Activated T-cell treated with anti-CD3 and anti-CD28 coated beads, Interleukin-2, amount 50 U/mL, for 1 hour (primary cell): ENCODE data around the gene BMP8A.
A peak's percentile ranks its signal among the peaks of the same experiment; 100 is the strongest.
"Not testable (repeated sequence)": the region's sequence is repeated elsewhere in the genome, so short reads cannot be mapped to it uniquely, and the experiment has no call there.

Experiments
- DNase-seq: peaks from one replicate; pipeline ENCODE4 v3.0.0-alpha.2; 2020

The BMP8A gene, protein sequence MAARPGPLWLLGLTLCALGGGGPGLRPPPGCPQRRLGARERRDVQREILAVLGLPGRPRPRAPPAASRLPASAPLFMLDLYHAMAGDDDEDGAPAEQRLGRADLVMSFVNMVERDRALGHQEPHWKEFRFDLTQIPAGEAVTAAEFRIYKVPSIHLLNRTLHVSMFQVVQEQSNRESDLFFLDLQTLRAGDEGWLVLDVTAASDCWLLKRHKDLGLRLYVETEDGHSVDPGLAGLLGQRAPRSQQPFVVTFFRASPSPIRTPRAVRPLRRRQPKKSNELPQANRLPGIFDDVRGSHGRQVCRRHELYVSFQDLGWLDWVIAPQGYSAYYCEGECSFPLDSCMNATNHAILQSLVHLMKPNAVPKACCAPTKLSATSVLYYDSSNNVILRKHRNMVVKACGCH

DNA sequence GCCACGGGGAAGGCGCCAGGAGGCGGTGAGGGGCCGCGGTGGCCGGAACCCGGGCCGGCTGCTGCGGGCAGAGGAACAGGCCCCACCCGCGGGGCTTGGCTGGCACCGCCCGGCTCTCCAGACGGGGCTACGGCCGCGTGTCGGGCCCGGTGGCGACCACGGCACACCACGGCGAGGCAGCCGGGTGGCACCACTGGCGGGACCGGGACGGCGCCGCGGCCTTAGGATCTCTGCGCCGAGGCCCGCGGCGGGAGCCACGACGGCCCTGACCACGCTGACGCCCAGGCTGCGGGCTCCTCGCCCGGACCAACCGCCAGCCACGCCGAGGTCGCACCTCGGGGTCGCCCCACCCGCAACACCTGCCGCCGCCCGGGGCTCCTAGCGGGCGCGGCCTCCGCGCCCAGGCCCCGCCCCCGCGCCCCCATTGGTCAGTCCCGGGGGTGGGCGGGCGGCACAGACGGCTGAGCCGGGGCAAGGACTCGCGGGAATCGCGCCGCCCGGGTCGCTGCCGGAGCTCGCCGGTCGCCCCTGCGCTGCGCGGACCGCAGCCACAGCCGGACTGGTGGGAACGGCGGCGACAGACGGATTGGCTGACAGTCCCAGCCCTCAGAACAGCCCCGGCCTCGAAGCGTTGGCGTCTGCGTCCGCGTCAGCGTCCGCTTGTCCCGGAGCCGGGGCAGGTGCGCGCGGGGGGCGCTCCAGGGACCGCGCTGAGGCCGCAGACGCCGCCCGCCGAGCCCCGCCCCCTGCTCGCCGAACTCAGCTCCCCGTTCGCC lies at the start of gene BMP8A:
TSS of gene BMP8A (plus strand) at position 491 of the 776 bp plus-strand sequence. CDS start 356 bp downstream, outside the sequence.
- peak; percentile 83 for DNase-seq

DNA sequence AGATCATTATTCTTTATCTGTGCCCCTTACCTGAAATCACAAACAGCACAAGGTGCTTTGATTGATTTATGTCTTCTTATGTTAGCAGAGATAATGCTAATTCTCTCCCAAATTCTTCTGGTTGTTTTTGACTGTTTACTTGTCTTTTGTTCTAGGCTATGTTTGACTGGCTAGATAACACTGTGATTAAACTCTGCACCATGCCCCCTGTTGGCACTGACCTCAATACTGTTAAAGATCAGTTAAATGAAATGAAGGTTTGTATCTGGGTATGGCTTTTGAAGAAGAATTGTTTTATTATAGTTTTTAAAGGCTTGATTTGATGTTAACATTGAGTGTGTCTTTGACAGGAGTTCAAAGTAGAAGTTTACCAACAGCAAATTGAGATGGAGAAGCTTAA lies 49.6 kb upstream of the BMP8A start:
- DNase-seq, result no peak

DNA sequence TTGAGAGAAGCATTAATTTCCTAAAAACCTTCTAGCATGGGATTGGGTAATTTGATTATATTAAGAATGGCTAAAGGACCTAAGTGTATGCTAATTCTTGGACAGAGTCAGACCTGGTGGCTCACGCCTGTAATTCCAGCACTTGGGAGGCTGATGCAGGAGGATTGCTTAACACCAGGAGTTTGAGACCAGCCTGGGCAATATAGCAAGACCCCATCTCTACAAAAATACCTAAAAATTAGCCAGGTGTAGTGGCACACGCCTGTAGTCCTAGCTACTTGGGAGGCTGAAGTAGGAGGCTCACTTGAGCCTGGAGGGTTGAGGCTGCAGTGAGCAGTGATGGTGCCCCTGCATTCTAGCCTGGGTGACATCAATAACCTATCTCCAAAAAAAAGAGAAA lies 45.9 kb upstream of the BMP8A start:
- DNase-seq, result no peak

DNA sequence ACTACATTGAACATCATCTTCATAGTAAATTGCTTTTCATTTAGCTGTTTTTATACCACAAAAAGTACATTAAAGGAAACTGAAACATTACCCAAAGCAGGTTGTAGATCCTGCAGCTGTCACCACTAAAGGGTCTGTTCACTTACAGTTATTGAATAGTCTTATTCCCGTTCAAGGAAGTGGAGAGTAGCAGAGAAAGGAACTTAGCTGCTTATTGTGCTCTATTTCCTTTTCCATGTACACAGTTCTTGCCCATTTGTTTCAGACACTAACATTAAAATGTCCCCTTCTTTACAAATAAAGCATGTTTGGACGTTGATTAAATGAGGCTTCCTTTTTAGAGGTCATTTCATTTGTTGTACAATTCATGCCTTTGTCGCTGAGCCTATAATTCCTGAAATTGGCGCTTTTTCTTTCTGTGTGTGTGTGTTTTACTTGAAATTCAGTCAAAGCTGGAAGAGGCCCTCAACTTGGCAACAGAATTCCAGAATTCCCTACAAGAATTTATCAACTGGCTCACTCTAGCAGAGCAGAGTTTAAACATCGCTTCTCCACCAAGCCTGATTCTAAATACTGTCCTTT lies 44.4 kb upstream of the BMP8A start:
- no peak for DNase-seq

DNA sequence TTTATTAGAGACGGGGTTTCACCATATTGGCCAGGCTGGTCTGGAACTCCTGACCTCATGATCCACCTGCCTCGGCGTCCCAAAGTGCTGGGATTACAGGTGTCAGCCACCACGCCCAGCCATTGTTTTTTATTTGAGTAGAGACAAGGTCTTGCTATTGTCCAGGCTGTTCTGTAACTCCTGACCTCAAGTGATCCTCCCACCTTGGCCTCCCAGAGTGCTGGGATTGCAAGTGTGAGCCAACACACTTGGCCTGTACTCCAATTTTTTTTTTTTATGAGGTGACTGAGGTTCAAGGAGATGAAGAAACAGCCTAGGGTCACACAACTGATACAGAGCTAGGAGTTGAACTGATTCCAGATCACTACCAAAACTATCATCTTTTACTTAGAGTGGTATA lies 41.4 kb upstream of the BMP8A start:
- not testable (repeated sequence) for DNase-seq

DNA sequence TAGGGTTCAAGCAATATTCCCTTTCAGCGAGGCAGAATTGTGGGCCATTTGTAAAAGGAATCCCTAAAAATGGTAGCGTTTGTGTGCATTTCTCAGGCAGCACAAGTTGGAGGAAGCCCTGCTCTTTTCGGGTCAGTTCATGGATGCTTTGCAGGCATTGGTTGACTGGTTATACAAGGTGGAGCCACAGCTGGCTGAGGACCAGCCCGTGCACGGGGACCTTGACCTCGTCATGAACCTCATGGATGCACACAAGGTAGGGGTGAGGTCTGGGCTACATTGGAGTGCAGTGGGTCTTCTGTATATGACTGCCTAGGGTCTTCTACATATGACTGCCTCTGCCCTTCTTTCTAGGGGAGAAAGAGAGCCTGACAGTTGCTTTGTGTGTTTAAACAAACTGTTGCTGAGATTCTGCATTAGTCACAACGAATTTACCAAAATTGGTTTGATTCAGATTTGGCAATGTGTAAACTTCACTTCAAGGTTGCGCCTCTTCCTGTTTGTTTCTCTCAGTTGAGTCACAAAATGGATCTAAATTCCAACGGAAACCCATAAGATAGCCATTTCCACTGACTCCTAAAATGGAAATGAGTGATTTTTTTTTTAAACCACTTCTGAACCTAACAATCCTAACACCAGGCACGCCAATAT lies 40.4 kb upstream of the BMP8A start:
- no peak for DNase-seq

DNA sequence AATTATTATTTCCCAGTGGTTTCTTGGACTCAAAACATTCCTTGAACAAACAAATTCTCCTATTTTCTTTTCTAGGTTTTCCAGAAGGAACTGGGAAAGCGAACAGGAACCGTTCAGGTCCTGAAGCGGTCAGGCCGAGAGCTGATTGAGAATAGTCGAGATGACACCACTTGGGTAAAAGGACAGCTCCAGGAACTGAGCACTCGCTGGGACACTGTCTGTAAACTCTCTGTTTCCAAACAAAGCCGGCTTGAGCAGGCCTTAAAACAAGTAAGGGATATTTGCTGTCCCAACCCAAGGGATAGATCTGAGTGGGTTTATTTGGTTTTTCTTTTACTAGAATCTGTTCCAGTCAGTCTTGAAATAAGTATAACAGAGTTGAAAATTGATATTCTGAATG lies 39.4 kb upstream of the BMP8A start:
- no peak for DNase-seq

DNA sequence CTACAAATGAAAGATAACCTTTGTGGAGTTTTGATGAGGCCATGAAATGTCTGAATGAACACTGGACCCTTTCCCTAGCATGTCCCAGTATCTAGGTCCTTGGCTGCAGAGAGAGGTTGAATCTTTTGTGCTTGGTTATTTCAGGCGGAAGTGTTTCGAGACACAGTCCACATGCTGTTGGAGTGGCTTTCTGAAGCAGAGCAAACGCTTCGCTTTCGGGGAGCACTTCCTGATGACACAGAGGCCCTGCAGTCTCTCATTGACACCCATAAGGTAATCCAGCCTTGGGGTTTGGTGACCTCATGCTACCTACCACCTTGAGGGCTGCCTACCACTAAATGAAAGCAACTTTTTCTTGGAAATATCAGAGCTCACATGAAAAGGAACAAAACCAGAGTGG lies 38.9 kb upstream of the BMP8A start:
- DNase-seq, result no peak

DNA sequence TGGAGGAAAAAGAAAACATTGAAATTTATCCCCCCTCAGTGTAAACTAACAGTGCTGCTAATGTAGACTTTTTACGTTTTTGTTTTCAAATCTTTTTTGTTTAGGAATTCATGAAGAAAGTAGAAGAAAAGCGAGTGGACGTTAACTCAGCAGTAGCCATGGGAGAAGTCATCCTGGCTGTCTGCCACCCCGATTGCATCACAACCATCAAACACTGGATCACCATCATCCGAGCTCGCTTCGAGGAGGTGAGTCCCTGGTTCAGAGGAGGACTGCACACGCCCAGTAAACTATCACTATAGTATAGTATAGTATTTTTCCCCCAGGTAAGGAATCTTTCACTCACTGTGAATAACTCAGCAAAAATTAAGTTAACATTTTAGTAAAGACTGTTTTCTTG lies 37.8 kb upstream of the BMP8A start:
- no peak for DNase-seq

DNA sequence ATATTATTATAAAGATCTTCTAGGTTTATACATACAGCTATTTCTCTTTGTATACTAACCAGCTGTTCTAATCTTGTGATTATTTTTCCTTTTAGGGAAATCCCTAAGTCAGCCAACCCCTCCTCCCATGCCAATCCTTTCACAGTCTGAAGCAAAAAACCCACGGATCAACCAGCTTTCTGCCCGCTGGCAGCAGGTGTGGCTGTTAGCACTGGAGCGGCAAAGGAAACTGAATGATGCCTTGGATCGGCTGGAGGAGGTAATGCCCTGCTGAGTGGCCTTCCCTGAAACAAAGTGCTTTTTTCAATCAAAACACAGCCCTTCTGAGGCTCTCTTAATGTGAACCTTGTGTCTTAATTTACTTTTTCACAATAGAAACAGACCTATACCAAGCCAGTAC lies 32.4 kb upstream of the BMP8A start:
- no peak for DNase-seq

DNA sequence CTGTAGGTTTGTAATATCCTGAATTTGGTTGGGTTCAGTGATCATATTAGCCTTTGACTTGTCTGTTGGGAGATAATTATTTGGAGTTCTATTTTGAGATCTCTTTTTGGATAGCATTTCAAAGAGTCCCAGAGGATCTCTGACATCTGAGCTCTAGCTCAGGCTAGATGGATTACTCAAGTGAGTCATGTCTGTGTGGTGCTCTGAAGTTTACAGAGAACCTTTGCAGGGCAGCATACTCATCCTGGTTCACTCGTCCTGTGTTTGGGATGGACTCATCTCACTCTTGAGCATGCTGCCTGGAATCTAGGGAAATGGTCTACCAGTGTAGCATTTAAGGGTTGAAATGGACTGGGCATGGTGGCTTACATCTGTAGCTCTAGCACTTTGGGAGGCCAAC lies 29.4 kb upstream of the BMP8A start:
- no peak for DNase-seq

DNA sequence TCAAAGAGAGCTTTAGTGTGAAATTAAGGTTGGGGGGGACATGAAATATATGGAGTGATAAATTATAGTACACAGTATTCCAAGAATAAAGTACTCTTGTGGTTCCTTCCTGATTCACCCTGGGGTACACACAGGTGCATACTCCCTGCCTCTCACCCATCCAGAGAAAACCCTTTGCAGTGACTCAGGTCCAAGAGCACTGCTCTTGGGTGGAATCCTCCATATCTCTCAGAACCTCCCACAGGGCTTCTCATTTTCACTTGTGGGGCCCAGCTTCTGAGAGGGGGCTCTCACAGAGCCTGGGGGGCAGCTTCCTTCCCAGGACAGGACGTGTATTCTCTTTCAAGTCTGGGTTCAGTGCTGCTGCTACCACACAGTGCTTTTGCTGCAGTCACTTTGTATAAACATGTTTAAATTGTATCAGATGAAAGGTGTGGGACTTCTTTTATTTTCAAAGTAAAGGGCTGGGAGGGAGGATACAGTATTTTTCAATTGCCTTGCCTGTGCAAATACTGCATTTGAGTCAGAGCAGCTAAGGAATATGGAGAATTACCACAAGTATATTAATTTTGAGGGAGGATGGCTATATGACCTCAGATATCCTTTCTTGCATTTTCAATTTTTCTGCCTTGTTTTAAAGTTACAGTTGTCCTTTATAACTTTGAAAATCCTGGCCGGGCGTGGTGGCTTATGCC lies 24.9 kb upstream of the BMP8A start:
- DNase-seq, result no peak

DNA sequence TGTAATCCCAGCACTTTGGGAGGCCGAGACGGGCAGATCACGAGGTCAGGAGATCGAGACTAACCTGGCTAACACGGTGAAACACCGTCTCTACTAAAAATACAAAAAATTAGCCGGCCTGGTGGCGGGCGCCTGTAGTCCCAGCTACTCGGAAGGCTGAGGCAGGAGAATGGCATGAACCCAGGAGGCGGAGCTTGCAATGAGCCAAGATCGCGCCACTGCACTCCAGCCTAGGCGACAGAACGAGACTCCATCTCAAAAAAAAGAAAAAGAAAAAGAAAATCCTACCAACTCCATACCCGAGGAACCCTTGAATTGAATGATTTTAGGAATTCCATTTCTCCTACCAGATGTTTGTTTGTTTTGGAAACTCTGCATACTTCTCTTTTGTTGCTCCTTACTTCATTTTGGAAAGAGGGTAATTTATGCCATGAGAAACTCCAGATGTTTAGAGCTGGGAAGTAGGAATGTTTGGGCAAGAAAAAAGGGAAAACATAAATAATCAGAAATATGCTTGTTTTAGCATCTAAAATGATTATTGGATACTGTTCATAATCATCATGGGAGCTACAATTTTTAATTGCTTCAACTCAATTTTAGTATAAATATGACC lies 24.2 kb upstream of the BMP8A start:
- DNase-seq, result not testable (repeated sequence)

DNA sequence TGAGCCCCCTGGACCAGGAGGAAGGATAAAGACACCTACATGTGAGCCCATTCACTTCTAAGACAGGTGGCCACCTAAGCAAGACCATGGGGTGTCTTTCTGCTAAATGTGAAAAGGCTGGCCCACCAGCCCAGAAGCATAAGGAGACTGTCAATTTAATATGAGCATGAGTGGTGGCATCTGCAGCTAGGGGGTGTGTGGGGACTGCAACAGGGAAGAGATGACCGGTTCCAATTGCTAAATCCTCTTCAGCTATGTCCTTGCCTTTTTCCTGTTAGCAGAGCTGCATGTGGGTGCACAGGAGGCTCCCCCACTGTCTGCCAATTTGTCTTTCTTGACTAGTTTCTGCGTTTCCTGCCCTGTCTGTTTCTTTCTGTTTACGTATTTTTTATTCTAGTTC lies 22.3 kb upstream of the BMP8A start:
- DNase-seq, result no peak

DNA sequence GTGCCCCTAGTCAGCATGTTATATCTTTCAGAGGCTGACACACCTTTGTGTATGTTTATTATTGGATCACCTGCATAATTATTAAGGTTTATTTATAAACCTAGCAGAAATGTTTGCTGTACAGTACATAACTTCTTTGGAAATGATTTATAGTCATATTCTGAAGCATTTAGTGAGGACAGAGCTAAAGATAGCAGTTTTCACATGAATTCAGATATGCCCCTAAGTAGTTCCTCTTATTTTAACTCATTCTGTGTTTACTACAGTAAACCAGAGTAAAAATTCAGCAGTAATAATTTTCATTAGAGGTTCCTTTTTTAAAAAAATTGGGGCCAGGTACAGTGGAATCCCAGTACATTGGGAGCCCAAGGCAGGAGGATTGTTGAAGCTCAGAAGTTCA lies 21.4 kb upstream of the BMP8A start:
- DNase-seq, result no peak

DNA sequence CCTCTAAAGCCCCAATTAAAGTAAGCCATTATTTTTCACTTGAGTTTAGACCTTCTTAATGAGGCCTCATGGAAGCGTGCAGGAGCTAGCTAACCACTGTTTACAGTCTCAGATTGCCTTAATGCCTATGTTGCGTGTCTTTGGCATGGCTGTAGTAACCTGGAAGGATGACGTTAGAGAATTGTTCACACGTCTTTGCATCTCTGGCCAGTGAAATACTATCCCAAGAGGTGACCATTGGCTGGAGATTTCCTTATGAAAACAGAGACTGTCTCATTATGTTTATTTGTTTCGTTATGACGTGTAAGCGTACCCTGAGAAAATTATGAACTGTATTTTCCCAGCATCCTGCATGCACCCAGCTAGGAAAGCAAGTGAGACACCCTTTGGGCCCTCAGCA lies 18.6 kb upstream of the BMP8A start:
- no peak for DNase-seq

DNA sequence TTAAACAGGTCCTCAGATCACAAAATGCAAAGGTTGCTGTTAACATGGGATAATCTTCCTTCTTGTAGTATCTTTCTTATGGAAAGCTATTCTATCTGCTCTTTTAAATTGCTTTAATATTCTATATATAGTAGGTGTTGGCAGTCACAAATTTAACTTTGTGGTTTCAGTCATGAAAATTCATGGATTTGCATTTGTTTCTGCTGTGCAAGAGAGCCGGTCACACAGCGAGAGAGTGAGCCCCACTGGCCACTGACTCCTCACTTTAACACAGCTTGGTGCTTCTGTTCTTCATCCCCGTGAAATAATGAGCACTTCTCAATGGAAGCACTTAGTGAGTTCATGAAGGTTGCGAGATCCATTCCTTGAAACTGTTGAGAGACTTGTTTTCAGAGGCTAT lies 18.1 kb upstream of the BMP8A start:
- no peak for DNase-seq

DNA sequence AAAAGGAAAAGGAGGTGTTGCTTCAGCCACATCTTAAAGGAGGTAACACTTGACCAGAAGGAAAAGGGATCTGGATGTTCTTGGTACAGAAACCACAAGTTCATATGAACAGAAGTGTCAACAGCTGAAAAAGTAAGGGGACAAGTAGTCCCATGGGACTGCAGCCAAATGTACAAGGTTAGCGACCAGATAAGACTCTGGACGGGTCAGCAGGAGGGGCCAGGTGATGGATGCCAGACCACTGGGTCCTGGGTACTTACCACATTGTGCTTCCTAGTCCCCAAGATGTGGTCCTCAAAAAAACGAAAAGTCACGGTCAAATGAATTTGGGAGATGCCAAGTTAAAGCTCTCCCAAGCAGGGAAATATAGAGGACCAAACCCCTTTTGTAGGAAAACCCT lies 16.6 kb upstream of the BMP8A start:
- no peak for DNase-seq

DNA sequence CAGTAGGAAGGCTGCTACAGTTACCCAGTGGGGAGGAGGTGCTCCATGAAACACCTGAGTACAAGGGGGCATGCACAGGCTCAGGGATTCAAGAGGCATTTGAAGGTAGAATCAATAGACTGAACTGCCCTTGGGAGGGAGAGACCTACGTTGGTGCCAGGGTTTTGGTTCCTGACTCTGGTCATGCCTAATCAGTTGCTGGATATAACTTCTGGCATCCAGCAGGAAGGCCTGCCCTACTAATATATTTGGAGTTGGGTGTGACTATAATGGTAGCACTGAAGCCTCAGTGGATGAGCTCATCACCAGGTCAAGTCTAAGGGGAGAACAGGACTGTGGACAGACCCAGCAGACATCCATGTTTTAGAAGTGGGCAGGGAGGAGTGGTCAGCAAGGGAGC lies 15.9 kb upstream of the BMP8A start:
- not testable (repeated sequence) for DNase-seq

DNA sequence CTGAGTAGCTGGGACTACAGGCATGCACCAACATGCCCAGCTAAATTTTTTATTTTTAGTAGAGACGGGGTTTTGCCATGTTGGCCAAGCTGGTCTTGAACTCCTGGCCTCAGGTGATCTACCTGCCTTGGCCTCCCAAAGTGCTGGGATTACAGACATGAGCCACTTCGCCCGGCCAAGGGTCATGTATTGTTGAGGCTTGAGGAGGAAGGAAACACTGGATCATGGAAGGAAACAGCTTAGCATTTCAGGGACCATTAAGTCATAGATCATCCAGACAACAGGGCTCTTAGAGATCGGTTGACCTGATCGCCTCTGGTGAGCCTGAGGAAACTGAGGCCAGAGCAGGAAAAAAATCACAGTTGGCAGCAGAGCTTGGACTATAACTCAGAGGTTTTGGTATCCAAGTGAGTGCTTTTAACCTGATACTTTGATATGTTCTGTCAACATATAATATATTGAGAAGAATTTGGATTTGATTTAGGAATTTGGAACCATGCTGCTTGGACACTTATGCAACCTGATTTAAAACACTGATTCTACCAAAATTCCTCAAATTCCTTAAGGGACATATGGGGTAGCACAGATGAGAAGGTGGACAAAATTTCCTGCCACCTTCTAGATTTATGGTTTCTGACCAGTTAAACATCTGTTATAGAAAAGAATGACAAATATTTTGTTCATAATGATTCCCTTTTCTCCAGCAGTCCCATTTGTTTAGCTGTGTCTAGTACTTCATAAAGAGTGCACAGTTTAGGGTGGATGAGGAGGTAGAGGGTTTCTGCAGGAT lies 13.1 kb upstream of the BMP8A start:
- DNase-seq, result no peak

DNA sequence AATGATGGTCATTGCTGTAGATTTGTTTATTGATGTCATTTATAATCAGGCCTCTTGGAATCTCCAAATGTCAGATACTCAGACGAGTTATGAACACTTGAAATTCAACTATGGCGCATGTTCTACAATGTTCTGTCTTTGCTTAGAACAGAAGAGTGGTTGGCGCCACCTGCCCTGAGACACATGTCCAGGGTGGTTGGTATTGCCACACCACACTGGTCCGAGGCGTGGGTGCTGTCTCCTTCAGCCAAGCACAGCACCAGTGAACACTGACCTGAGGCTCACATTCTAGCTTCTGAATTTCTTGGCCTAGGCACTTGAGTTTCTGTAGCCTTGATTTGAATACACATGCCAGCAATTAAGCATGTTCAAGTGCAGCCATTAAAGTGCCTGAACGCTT lies 10.1 kb upstream of the BMP8A start:
- DNase-seq, result no peak

DNA sequence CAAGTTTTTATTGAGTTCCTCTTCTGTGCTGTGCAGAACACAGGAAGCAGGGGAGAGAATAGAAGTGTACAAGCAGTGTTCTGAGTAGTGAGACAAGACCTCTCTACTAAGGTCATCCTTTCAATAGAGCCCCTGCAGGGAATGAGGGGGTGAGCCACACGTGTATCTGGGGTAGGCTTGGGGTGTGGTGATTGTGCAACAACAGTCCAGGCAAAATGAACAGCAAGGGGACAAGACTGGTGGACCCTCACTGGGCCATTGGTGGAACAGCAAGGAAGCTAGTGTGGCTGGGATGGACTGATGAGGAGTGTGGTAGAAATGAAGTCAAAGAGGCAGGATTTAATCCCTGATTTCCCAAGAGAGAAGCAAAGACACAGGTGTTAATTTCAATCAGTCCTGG lies 8.2 kb upstream of the BMP8A start:
- DNase-seq, result no peak
